Measurements from ENCODE around the gene PPIL4. TPM values are rescaled to one million over a fixed set of nuclear protein-coding genes. Genes with fewer than 3 reads are reported as not detected.

Gene PPIL4
- total and polyA plus RNA-seq, 8 donors, result 22.4 to 77.0 (median 63.5) TPM

- ATAC-seq (peak; percentile 41), DNase-seq (peak in 1 of 4 donors; percentile 35)
Observed at GRCh38 chr6:149455031-149455732, 90.7 kb downstream of the PPIL4 start.

More at GRCh38 chr6:149455031-149455732, 90.7 kb downstream of the PPIL4 start:
- no peak for TF ChIP-seq CTCF (IDR thresholded peaks at IDR 0.05)
- Histone ChIP-seq H3K4me3 (no peak overlapping the region), H3K27me3 (peaks cover 6 to 20% of the 10 kb centered on the region in 2 donors), H3K9me3 (no peaks in the 10 kb centered on the region), H3K27ac (peak overlapping the region; percentile 57 to 72), H3K4me1 (peaks cover 20 to 38% of the 10 kb centered on the region in 2 donors), H3K36me3 (no peaks in the 10 kb centered on the region)
- intact Hi-C loops (cut with DNase I), result no loop called here

Other genes starting within 250 kb of the PPIL4 start
- 10 to 100 TPM; 49.3 to 51.2 TPM for gene TAB2, start 228.3 kb downstream of the PPIL4 start, total RNA-seq
- 100 to 1,000 TPM in 1 of 6 donors, 10 to 100 TPM in 5; 82.3 to 103 (median 88.9) TPM for gene TAB2, start 228.3 kb downstream of the PPIL4 start, polyA plus RNA-seq (ENCODE audit: insufficient read length in 6 of 6)
- 1 to 10 TPM; 2.1 to 2.7 TPM for gene SUMO4, start 145.8 kb downstream of the PPIL4 start, total RNA-seq
- gene SUMO4, start 145.8 kb downstream of the PPIL4 start, polyA plus RNA-seq (ENCODE audit: insufficient read length in 6 of 6), result 1 to 10 TPM; 1.0 to 2.2 (median 1.7) TPM
- gene ZC3H12D, start 61.0 kb downstream of the PPIL4 start, total RNA-seq, result 1 to 10 TPM; 1.9 to 4.1 TPM
- gene ZC3H12D, start 61.0 kb downstream of the PPIL4 start, polyA plus RNA-seq (ENCODE audit: insufficient read length in 6 of 6), result under 1 TPM; 0.45 to 0.95 (median 0.78) TPM
- gene GINM1, start 20.3 kb upstream of the PPIL4 start, total RNA-seq, result 10 to 100 TPM; 43.6 to 46.4 TPM
- gene GINM1, start 20.3 kb upstream of the PPIL4 start, polyA plus RNA-seq (ENCODE audit: insufficient read length in 6 of 6), result 10 to 100 TPM; 51.0 to 59.3 (median 56.6) TPM
- gene KATNA1, start 102.7 kb upstream of the PPIL4 start, total RNA-seq, result 10 to 100 TPM; 11.6 to 13.7 TPM
- 10 to 100 TPM; 30.0 to 35.3 (median 33.0) TPM for gene KATNA1, start 102.7 kb upstream of the PPIL4 start, polyA plus RNA-seq (ENCODE audit: insufficient read length in 6 of 6)
- 10 to 100 TPM; 25.6 to 29.2 TPM for gene LATS1, start 172.1 kb upstream of the PPIL4 start, total RNA-seq
- gene LATS1, start 172.1 kb upstream of the PPIL4 start, polyA plus RNA-seq (ENCODE audit: insufficient read length in 6 of 6), result 10 to 100 TPM; 32.2 to 34.1 (median 33.1) TPM
- 10 to 100 TPM; 28.7 to 33.8 TPM for gene NUP43, start 200.5 kb upstream of the PPIL4 start, total RNA-seq
- 10 to 100 TPM; 40.9 to 49.6 (median 47.6) TPM for gene NUP43, start 200.5 kb upstream of the PPIL4 start, polyA plus RNA-seq (ENCODE audit: insufficient read length in 6 of 6)
- gene PCMT1, start 203.7 kb upstream of the PPIL4 start, total RNA-seq, result 10 to 100 TPM; 61.8 to 83.2 TPM
- gene PCMT1, start 203.7 kb upstream of the PPIL4 start, polyA plus RNA-seq (ENCODE audit: insufficient read length in 6 of 6), result 10 to 100 TPM; 64.3 to 87.4 (median 80.3) TPM

Measured in left lung (tissue), 10 donors.